Renal pelvis (tissue), 4 donors: Measurements from ENCODE around the gene SPSB4. TPM values are rescaled to one million over a fixed set of nuclear protein-coding genes. Genes with fewer than 3 reads are reported as not detected.

Experiments
- DNase-seq: peaks from one replicate; pipeline ENCODE4 v3.0.0-alpha.2; 2013
- polyA plus RNA-seq, 3 donors: library from polyadenylated mRNA; unstranded; fragments of 120-200 nt; gene quantifications; one replicate each; pipeline ENCODE4 v1.2.1, GENCODE V29; 2013; ENCODE audit not compliant: insufficient read length in 3 of 3

Gene SPSB4
- polyA plus RNA-seq, 3 donors: 14.6 to 21.0 (median 20.0) TPM

DNA sequence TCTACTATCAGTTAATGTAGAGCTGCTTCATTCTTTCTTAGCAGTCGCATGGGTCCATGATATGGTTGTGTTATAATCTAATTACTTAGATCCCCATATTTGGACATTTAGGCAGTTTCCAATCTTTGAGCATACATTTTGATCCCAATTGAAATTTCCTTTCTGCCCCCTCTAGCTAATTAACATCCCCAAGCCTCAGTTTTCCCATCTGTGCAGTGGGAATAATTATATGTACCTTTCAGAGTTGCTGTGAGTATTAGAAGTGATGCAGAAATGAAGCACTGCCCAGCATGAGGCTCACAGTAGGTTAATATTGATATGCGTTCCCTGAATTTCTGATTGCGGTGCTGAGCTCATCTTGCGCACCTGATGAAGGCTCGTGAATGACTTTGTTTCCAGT lies 21.8 kb downstream of the SPSB4 start:
- no peak for DNase-seq

DNA sequence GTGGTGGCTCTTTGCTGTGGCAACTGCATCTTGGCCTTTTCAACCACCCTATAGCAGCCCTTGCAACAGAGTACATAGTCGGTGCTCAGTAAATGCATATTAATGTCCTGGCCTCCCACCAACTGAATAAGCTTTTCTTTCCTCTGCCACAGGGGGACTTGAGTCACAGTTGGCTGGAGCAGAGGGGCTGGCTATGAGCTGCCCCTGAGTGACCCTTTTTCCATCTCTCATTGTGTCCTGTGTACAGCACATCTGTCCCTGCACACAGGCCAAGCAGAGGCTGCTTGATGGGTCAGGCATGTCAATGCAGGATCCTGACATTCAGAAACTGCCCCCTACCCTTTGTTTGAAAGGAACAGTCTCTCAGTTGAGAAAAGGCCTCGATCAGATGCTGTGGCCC lies 22.4 kb downstream of the SPSB4 start:
- DNase-seq: no peak

DNA sequence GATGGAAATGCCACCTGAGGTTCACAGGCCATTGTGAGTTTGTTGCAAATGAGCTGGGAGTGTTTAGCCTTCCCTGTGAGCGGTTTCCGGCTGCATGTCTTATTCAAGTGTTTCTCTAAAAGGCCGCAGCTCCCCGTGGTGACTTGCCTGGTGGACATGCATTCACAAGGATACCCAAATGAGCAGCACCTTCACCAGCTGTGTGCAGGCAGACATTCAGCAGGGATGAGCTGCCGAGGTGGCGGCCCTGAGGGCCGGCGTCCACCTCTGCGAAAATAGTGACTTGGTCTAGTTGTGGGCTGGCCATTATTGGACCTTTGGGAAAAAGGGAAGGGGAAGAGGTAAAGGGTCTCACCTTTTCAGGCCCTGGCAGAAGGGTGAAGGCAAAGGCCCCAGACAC lies 23.4 kb downstream of the SPSB4 start:
- DNase-seq: no peak

- no peak for DNase-seq
These were observed 25.1 kb downstream of the SPSB4 start for GRCh38 chr3:141076036-141076773.

GRCh38 chr3:141076797-141077571 lies 25.8 kb downstream of the SPSB4 start:
- peak; percentile 90 for DNase-seq

- no peak for DNase-seq
These were observed 26.5 kb downstream of the SPSB4 start for GRCh38 chr3:141077631-141078030.

- DNase-seq: no peak
These were observed 27.1 kb downstream of the SPSB4 start for GRCh38 chr3:141078200-141078599.

DNA sequence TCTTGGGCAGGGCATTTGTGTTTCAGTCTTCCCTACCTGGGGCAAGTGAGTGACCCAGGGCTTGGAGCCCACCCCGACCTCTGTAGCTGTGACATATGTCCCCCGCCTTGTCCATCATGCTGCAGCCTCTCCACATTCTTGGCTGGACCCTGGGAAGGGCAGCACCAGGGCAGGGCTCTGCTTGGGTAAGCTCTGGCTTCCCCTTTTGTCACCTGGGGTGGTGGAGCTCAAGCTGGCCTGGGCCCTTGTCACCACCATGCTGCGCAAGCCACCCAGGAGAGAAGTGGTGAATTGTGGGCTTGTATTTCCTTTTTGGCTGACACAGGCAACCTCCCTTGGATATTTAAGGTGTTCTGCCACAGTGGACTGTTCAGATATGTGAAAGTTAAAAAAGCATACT lies 29.3 kb downstream of the SPSB4 start:
- DNase-seq: no peak

DNA sequence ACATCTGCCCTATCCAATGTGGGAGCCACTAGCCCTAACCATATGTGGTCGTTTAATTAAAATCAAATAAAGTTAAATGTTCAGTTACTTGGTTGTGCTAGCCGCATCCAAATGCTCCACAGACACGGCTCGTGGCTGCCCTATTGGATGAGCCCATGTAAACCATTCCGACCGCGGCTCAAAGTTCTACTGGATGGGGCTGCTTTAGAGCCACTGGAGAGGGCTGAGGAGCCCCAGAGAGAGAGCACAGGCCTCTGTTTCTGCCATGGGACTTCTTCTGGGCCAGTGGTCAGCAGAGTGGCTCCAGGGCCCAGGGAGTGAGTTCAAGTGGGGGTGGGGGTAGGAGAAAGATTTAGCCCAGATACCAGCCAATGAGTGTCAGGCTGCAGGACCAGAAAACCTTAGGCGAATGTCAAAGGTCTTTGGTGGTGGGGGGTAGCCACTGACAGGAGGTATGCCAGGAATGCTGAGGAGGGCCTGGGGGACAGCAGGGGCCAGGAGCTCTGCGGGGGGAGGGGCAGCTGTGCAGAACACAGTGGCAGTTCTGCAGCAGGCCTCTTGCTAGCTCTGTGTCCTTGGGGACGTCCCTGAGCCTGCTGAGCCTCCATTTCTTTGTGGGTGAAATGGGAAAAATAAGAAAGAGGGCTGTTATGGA lies 30.1 kb downstream of the SPSB4 start:
- DNase-seq: peak; percentile 46

- no peak for DNase-seq
These were observed 30.9 kb downstream of the SPSB4 start for GRCh38 chr3:141082064-141082463.

- DNase-seq: no peak
These were observed 32.1 kb downstream of the SPSB4 start for GRCh38 chr3:141083226-141083625.

GRCh38 chr3:141083836-141084649 lies 32.9 kb downstream of the SPSB4 start:
- peak; percentile 79 for DNase-seq

DNA sequence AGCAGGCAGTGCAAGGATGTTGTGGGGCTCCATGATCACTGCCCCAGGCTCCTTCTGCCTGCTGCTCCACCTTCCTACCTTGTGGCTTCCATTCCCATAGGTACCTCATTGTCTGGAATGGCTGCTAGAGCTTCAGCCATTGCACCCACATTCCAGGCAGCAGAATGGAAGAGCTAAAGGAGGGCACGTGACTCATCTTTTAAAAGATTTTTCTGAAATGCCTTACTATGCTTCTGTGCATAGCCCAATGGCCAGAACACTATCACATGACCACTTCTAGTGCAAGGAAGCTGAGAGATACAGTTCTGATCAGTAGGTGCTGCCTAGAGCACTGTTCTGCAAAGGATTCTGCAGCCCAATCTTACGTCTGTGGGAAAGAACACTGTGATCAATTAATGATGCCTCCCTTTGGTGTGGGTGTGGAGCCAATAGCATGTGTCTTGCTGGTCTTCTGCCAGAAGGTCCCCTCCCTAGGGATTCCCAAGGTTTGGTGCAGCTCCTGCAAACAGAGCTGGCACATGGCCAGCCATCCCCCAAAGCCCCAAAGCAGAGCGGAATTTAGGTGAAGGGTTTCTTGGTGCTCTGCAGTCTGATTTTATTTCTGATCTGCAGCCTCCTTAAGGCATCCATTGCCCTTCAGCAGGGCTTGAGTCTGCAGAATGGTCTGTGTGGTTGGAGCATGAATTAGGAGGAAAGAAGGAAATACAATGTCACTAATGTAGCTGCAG lies 34.4 kb downstream of the SPSB4 start:
- no peak for DNase-seq

- no peak for DNase-seq
These were observed 35.0 kb downstream of the SPSB4 start for GRCh38 chr3:141086188-141086587.

DNA sequence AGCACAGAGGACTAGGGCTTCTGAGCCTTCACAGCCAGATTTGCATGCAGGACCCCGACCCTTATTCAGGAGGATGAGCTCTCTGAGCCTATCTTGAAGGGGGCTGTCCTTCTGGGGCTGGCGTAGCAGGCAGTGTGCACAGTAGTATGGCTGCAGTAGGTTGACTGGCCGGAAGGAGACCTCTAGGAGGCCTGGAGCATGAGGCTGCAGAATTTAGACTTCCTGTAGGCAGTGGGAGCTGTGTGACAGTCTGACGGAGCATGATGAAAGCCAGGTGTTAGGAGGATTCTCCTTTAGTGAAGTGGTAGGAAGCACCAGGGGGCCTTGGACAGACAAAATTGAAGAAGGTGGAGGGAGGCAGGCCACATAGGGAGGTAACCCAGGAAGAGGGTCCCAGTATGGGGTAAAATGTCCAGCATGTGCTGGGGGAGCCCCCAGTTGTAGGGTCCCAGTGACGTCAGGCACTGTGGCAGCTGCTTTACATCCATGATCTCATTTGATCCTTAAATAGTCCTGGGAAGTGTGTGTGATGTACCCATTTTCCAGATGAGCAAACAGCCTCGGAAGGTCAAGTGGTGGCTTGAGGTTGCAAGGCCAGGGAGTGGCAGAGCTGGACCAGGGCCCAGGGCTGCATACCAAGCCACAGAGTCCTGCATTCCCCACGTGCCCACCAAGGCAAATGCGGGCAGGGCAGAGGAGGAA lies 36.1 kb downstream of the SPSB4 start:
- no peak for DNase-seq

- peak; percentile 66 for DNase-seq
These were observed 36.6 kb downstream of the SPSB4 start for GRCh38 chr3:141087778-141088130.

- DNase-seq: no peak
These were observed 38.4 kb downstream of the SPSB4 start for GRCh38 chr3:141089339-141090152.

- DNase-seq: peak; percentile 64
These were observed 40.3 kb downstream of the SPSB4 start for GRCh38 chr3:141091426-141091825.

- DNase-seq: no peak
These were observed 41.5 kb downstream of the SPSB4 start for GRCh38 chr3:141092663-141093062.

- DNase-seq: no peak
These were observed 42.2 kb downstream of the SPSB4 start for GRCh38 chr3:141093397-141093796.
